Prostate gland (tissue), 2 donors: ENCODE data around the gene IGF2.

ENCODE experiments used
- POLR2A ChIP-seq: fragments of 450-650 bp; IDR thresholded peaks from one replicate; pipeline ENCODE4 v1.6.1; 2016; ENCODE audit warnings: antibody characterized with exemption, mild to moderate bottlenecking
- POLR2AphosphoS5 ChIP-seq: sonication (generic); formaldehyde crosslinking; IDR thresholded peaks from one replicate; pipeline ENCODE4 v1.6.1; 2017; ENCODE audit warnings: antibody characterized with exemption
- TF ChIP-seq, protein P1 (sequence below), 4 experiments: fragments of 200-600 bp in 2 of 4; fragments of 450-650 bp in 2 of 4; sonication (generic) in 2 of 4; IDR thresholded peaks; 1 replicate in 3 of 4; 2 replicates in 1 of 4; pipeline ENCODE4 v1.5.1; 2016 to 2019; ENCODE audit warnings: antibody characterized with exemption in 4 of 4, mild to moderate bottlenecking in 2 of 4, moderate library complexity in 2 of 4

DNA sequence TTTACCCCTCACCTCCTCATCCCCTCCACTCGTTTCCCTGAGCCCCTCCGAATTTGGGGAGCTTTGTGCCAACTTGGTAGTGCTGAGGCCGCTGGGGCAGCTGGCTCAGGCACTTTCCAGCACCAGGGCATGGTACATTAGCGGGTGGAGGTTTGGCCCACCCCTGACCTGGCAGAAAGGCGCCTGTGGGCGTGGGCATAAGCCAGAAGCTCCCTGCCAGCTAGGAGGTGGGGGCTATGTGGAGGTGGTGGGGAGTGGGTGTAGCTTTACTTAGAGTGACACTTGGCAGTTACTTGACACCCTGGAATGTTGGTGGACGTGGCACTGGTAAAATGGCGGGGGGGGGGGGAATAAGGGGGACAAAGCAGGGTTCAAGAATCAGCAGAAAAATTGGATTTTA is 10.3 kb upstream of the IGF2 start:
- TF ChIP-seq, protein P1, sequence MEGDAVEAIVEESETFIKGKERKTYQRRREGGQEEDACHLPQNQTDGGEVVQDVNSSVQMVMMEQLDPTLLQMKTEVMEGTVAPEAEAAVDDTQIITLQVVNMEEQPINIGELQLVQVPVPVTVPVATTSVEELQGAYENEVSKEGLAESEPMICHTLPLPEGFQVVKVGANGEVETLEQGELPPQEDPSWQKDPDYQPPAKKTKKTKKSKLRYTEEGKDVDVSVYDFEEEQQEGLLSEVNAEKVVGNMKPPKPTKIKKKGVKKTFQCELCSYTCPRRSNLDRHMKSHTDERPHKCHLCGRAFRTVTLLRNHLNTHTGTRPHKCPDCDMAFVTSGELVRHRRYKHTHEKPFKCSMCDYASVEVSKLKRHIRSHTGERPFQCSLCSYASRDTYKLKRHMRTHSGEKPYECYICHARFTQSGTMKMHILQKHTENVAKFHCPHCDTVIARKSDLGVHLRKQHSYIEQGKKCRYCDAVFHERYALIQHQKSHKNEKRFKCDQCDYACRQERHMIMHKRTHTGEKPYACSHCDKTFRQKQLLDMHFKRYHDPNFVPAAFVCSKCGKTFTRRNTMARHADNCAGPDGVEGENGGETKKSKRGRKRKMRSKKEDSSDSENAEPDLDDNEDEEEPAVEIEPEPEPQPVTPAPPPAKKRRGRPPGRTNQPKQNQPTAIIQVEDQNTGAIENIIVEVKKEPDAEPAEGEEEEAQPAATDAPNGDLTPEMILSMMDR (IDR thresholded peaks at IDR 0.05): no peak
- TF ChIP-seq POLR2A: no peak
- TF ChIP-seq POLR2AphosphoS5: no peak
